Mammary epithelial cell (primary cell): Measurements from ENCODE around the gene LRRFIP1.

ENCODE experiments used
- CTCF ChIP-seq, 2 donors: IDR thresholded peaks in 1 of 2; conservative IDR thresholded peaks in 1 of 2; 2 replicates each; pipeline ENCODE4 v1.5.1; 2011 to 2012; ENCODE audit warnings: inconsistent platforms in 2 of 2, low read length in 2 of 2, mild to moderate bottlenecking in 2 of 2, control low read depth in 1 of 2, low read depth in 1 of 2; ENCODE audit not compliant: insufficient read depth in 1 of 2; ENCODE audit errors: extremely low read depth in 1 of 2
- EZH2 ChIP-seq: IDR thresholded peaks from 2 replicates; pipeline ENCODE4 v1.6.1; 2012; ENCODE audit warnings: low read length, inconsistent platforms, borderline replicate concordance

DNA sequence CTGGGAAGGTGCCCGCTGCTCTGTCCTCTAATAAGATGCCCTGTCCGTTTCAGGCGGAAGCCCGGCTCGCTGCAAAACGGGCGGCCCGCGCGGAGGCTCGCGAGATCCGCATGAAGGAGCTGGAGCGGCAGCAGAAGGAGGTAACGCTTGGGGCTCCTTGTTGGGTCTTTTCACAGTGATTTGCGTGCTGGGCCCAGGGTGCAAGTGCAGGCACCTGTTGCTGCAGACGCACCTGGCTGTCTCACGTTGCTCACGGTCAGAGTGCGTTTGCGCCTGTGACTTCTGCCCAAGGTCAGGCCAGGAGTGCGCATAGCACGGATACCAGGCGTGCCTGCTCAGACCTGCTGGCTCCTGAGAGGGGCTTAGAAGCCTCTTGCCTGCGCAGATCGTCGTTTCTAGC is 81.1 kb downstream of the LRRFIP1 start:
- TF ChIP-seq CTCF (conservative IDR thresholded peaks at IDR 0.05 in 1 of 2, IDR thresholded peaks at IDR 0.05 in 1 of 2; ENCODE audit: extremely low read depth in 1 of 2, insufficient read depth in 1 of 2, low read depth in 1 of 2, low read length in 2 of 2): no peak
- no peak for TF ChIP-seq EZH2
